Activated CD4-positive, alpha-beta memory T cell treated with anti-CD3 and anti-CD28 coated beads, Interleukin-2, amount 10 ng/mL, durations not matched to agents 7 days and 5 days (primary cell): ENCODE measurements around the gene PDE4DIP. TPM values are rescaled to one million over a fixed set of nuclear protein-coding genes. Genes with fewer than 3 reads are reported as not detected.
"Not testable (repeated sequence)": the region's sequence is repeated elsewhere in the genome, so short reads cannot be mapped to it uniquely, and the experiment has no call there.

Experiments used
- CTCF ChIA-PET: fragments of 350-600 bp; sonication (Branson Sonifier 250); formaldehyde crosslinking; loops from one replicate; lab custom pipeline; 2021; ENCODE audit warnings: antibody characterized with exemption, inconsistent platforms; lab: Charles Lee
- POLR2A ChIA-PET: fragments of 350-600 bp; sonication (Branson Sonifier 250); formaldehyde crosslinking; loops from one replicate; lab custom pipeline; 2021; ENCODE audit warnings: antibody characterized with exemption; lab: Charles Lee
- DNase-seq: peaks from one replicate; pipeline ENCODE4 v3.0.0-alpha.2; 2020
- H3K27ac Mint-ChIP-seq: one replicate; pipeline ENCODE4 v1.8.0; 2021; ENCODE audit warnings: mild to moderate bottlenecking, mixed read lengths
- H3K27me3 Mint-ChIP-seq: one replicate; pipeline ENCODE4 v1.8.0; 2021; ENCODE audit warnings: mixed read lengths
- H3K36me3 Mint-ChIP-seq: one replicate; pipeline ENCODE4 v1.8.0; 2021; ENCODE audit warnings: low read depth, mixed read lengths
- H3K4me1 Mint-ChIP-seq: one replicate; pipeline ENCODE4 v1.8.0; 2021; ENCODE audit warnings: mixed read lengths
- H3K4me3 Mint-ChIP-seq: one replicate; pipeline ENCODE4 v1.8.0; 2021; ENCODE audit warnings: mild to moderate bottlenecking, mixed read lengths
- H3K9me3 Mint-ChIP-seq: one replicate; pipeline ENCODE4 v1.8.0; 2021; ENCODE audit warnings: mixed read lengths
- total RNA-seq, 2 experiments: library from RNA; stranded (reverse); gene quantifications; one replicate each; pipeline ENCODE4 v1.2.3, GENCODE V29; 2021

The PDE4DIP gene
- total RNA-seq, 2 experiments from 2014 or later = 30.8 to 31.3 TPM

DNA sequence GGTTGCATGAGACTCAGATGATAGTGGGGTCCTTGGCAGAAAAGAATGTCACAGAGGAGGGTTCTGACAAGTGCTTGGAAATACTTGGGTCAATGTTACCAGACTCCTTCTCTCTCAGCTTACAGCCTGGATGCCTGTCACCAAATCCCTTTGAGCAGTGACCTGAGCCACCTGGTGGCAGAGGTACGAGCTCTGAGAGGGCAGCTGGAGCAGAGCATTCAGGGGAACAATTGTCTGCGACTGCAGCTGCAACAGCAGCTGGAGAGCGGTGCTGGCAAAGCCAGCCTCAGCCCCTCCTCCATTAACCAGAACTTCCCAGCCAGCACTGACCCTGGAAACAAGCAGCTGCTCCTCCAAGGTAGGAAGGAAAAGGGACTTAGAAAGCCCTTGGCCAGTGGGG, 180.1 kb downstream of the PDE4DIP start:
- H3K27ac Mint-ChIP-seq, H3K27me3 Mint-ChIP-seq, H3K4me1 Mint-ChIP-seq, POLR2A ChIA-PET, H3K4me3 Mint-ChIP-seq, H3K9me3 Mint-ChIP-seq, DNase-seq, CTCF ChIA-PET, H3K36me3 Mint-ChIP-seq: not testable (repeated sequence)

DNA sequence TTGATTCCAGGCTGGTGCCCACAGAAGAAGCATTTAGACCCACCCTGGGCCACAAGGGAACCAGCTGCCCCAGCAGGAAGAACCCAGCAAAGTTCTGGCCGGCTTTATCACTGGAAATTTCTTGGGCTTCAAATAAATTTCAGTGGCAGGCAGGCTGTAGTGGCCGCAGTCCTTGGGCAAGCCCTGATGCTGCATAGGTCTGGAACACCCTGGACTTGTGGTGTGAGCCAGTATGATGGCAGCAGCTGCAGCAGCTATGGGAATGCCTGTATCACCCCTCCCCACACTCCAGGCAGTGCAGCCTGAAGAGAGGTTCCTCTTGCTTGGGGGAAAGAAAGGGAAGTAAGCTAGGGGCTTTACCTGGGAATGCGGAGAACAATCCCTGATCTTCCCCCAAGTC, 189.7 kb downstream of the PDE4DIP start:
- H3K4me3 Mint-ChIP-seq, POLR2A ChIA-PET, CTCF ChIA-PET, DNase-seq, H3K9me3 Mint-ChIP-seq, H3K4me1 Mint-ChIP-seq, H3K27me3 Mint-ChIP-seq, H3K36me3 Mint-ChIP-seq, H3K27ac Mint-ChIP-seq: not testable (repeated sequence)

DNA sequence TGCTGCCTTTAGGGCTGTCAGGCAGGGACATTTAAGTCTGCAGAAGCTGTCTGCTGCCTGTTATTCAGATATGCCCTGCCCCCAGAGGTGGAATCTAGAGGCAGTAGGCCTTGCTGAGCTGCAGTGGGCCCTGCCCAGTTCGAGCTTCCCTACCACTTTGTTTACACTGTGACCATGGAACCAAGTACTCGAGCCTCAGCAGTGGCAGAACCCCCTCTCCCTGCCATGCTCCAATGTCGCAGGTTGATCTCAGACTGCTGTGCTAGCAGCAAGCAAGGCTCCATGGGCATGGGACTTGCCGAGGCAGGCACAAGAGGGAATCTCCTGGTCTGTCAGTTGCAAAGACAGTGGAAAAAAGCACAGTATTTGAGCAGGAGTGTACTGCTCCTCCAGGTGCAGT, 198.8 kb downstream of the PDE4DIP start:
- H3K36me3 Mint-ChIP-seq, DNase-seq, POLR2A ChIA-PET, H3K4me1 Mint-ChIP-seq, CTCF ChIA-PET, H3K27ac Mint-ChIP-seq, H3K9me3 Mint-ChIP-seq, H3K27me3 Mint-ChIP-seq, H3K4me3 Mint-ChIP-seq: not testable (repeated sequence)

DNA sequence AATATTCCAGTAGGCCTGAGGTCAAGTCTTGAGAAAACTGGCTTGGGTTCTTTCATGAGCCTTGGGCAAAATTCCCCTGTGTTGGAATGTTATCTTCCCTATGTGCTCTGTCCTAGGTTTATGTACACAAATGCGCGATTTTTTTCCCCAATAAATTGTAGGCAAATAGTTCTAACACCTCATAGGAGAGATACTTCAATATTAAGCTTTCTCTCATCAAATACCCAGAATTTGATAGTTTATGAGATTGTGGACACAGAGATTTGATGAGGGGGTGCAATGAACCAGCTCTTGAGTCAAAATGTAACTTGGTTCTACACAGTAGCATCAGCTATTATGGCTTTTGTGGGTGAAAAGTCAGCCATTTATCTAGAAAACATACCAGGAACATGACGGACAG, 220.4 kb downstream of the PDE4DIP start:
- DNase-seq, H3K9me3 Mint-ChIP-seq, H3K4me3 Mint-ChIP-seq, POLR2A ChIA-PET, H3K4me1 Mint-ChIP-seq, CTCF ChIA-PET, H3K27me3 Mint-ChIP-seq, H3K27ac Mint-ChIP-seq: not testable (repeated sequence)
- peaks cover 25% of the 10 kb centered on the region for H3K36me3 Mint-ChIP-seq

DNA sequence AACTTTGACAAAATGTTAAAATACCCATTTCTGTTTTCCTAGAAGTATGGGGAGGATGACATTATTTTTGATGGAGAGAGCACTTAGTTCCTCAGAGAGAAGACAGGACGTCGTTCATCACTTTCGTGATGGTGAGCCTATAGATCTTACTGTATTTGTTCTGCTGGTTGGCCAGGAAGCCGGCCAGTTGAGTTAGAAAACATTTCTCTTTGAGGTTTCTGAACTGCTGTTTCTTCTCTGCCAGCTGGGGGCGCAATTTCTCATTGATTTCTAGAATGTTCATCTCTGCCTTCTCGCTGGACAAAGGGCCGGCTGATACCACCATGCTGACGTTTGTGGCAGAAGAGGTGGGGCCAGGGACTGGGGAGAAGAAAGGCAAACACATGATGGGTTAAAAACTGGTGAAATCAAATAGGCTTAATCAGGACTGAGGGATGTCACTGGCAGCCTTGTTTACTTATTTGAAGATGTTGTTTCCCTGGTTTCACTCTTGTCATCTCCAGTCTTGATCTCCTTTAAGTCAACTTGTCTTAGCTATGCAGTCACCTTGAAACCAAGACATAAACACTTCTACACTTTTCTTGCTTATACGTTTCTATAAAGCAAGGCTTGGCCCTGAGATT, 231.4 kb downstream of the PDE4DIP start:
- DNase-seq, H3K27me3 Mint-ChIP-seq, H3K4me1 Mint-ChIP-seq, H3K36me3 Mint-ChIP-seq, H3K27ac Mint-ChIP-seq, CTCF ChIA-PET, H3K4me3 Mint-ChIP-seq, H3K9me3 Mint-ChIP-seq, POLR2A ChIA-PET: not testable (repeated sequence)

Other genes starting within 250 kb of the PDE4DIP start
- 10 to 100 TPM; 23.6 to 24.7 TPM for gene NBPF14, start 248.4 kb upstream of the PDE4DIP start, total RNA-seq
- gene NUDT4B, start 95.7 kb upstream of the PDE4DIP start, total RNA-seq = 1 to 10 TPM in 1 of 2 experiments, under 1 TPM in 1; 0.70 to 1.1 TPM